ENCODE results near the gene EXTL1.
"Not testable (repeated sequence)": the region's sequence is repeated elsewhere in the genome, so short reads cannot be mapped to it uniquely, and the experiment has no call there.

EXTL1 gene

GRCh38 chr1:26021647-26022403 lies at the start of gene EXTL1:
Gene EXTL1, plus strand, starts transcription at chr1:26021775. Its CDS starts 872 bp downstream, at chr1:26022647.
- DNase-seq: no peak

- no peak for DNase-seq
Measured at GRCh38 chr1:25971811-25972180, 49.8 kb upstream of the EXTL1 start.

GRCh38 chr1:25973610-25974321 lies 47.8 kb upstream of the EXTL1 start:
- DNase-seq: no peak

GRCh38 chr1:25977801-25978200 lies 43.8 kb upstream of the EXTL1 start:
- no peak for DNase-seq

GRCh38 chr1:25978403-25978802 lies 43.2 kb upstream of the EXTL1 start:
- no peak for DNase-seq

- DNase-seq: no peak
Measured at GRCh38 chr1:25979210-25979609, 42.4 kb upstream of the EXTL1 start.

- no peak for DNase-seq
Measured at GRCh38 chr1:25985171-25985570, 36.4 kb upstream of the EXTL1 start.

GRCh38 chr1:25985670-25986069 lies 35.9 kb upstream of the EXTL1 start:
- no peak for DNase-seq

- DNase-seq: not testable (repeated sequence)
Measured at GRCh38 chr1:25986773-25987172, 34.8 kb upstream of the EXTL1 start.

- DNase-seq: no peak
Measured at GRCh38 chr1:25987951-25988350, 33.6 kb upstream of the EXTL1 start.

- no peak for DNase-seq
Measured at GRCh38 chr1:25989440-25990234, 31.9 kb upstream of the EXTL1 start.

- DNase-seq: no peak
Measured at GRCh38 chr1:25990251-25990650, 31.3 kb upstream of the EXTL1 start.

GRCh38 chr1:25990702-25991395 lies 30.7 kb upstream of the EXTL1 start:
- DNase-seq: peak; percentile 68

GRCh38 chr1:25991937-25992688 lies 29.5 kb upstream of the EXTL1 start:
- no peak for DNase-seq

GRCh38 chr1:25992689-25993171 lies 28.8 kb upstream of the EXTL1 start:
- DNase-seq: no peak

- DNase-seq: no peak
Measured at GRCh38 chr1:25993197-25993951, 28.2 kb upstream of the EXTL1 start.

GRCh38 chr1:25994402-25995150 lies 27.0 kb upstream of the EXTL1 start:
- DNase-seq: no peak

GRCh38 chr1:25996966-25997827 lies 24.4 kb upstream of the EXTL1 start:
- DNase-seq: peak; percentile 36
